A549 (cell line): ENCODE measurements around the gene BCO1. TPM values are rescaled to one million over a fixed set of nuclear protein-coding genes. Genes with fewer than 3 reads are reported as not detected.

Experiments used
- ATAC-seq, 2 experiments: fragments of 200-7000 bp in 1 of 2; fragments of >200 bp in 1 of 2; cut with Nextera tagmentation in 1 of 2; cut with Tn5 transposase in 1 of 2; 3 replicates each; pipeline versions ENCODE4 v1.8.0 to v1.9.1; 2018 to 2020; ENCODE audit warnings: mild to moderate bottlenecking in 1 of 2, moderate library complexity in 1 of 2
- CTCF ChIA-PET: fragments of 300-600 bp; sonication (Branson Sonifier 250); formaldehyde crosslinking; extraction: SDS; loops from one replicate; lab custom pipeline; 2021; ENCODE audit warnings: antibody characterized with exemption, inconsistent platforms; lab: Yijun Ruan, JAX
- POLR2A ChIA-PET: fragments of 350-600 bp; formaldehyde crosslinking; extraction: SDS; loops from one replicate; lab custom pipeline; 2021; ENCODE audit warnings: antibody characterized with exemption, inconsistent platforms; lab: Yijun Ruan, JAX
- DNase-seq, 2 experiments: peaks; one replicate each; pipeline versions ENCODE4 v3.0.0 to v3.0.0-alpha.2; 2011 to 2016; ENCODE audit warnings: low read depth in 1 of 2, low spot score in 1 of 2
- FAIRE-seq: peaks from 2 replicates; lab custom pipeline; 2011; peaks lifted over from hg19 to GRCh38; lab: Jason Lieb, UNC
- H3K27ac ChIP-seq, 2 experiments: fragments of >200 bp; sonication (Bioruptor Twin); formaldehyde crosslinking; 3 replicates each; pipeline ENCODE4 v1.5.1; 2016 to 2017
- H3K4me1 ChIP-seq: fragments of >200 bp; sonication (Bioruptor Twin); formaldehyde crosslinking; 3 replicates; pipeline ENCODE4 v1.6.1; 2016
- H3K4me2 ChIP-seq: fragments of >200 bp; sonication (Bioruptor Twin); formaldehyde crosslinking; 3 replicates; pipeline ENCODE4 v1.6.1; 2016
- H3K4me3 ChIP-seq: fragments of >200 bp; sonication (Bioruptor Twin); formaldehyde crosslinking; 3 replicates; pipeline ENCODE4 v1.5.1; 2016
- H3K9me3 ChIP-seq: fragments of >200 bp; sonication (Bioruptor Twin); formaldehyde crosslinking; 3 replicates; pipeline ENCODE4 v1.6.1; 2016
- CHD4 ChIP-seq: fragments of 200-600 bp; sonication (generic); IDR thresholded peaks from 2 replicates; pipeline ENCODE4 v1.6.1; 2016; ENCODE audit warnings: antibody characterized with exemption, mild to moderate bottlenecking, borderline replicate concordance
- EHMT2 ChIP-seq: fragments of 200-600 bp; sonication (generic); IDR thresholded peaks from 2 replicates; pipeline ENCODE4 v1.6.1; 2016; ENCODE audit warnings: antibody characterized with exemption, low read depth, mild to moderate bottlenecking, moderate library complexity
- FOSB ChIP-seq: fragments of 250-450 bp; sonication (Bioruptor Pico); IDR thresholded peaks from 2 replicates; pipeline ENCODE4 v1.5.0; 2020; ENCODE audit warnings: mild to moderate bottlenecking, moderate library complexity
- FOXS1 ChIP-seq: fragments of 250-450 bp; sonication (Bioruptor Pico); IDR thresholded peaks from 2 replicates; pipeline ENCODE4 v1.5.0; 2020; ENCODE audit warnings: mild to moderate bottlenecking, moderate library complexity
- GATA3 ChIP-seq: IDR thresholded peaks from 2 replicates; pipeline ENCODE4 v1.6.1; 2012; ENCODE audit warnings: borderline replicate concordance
- HDAC2 ChIP-seq: fragments of 200-600 bp; sonication (generic); IDR thresholded peaks from 2 replicates; pipeline ENCODE4 v1.6.1; 2016
- HOXA7 ChIP-seq: fragments of 250-450 bp; sonication (Bioruptor Pico); IDR thresholded peaks from 2 replicates; pipeline ENCODE4 v1.5.0; 2020; ENCODE audit warnings: mild to moderate bottlenecking, moderate library complexity
- KDM5A ChIP-seq: fragments of 200-600 bp; sonication (generic); IDR thresholded peaks from 2 replicates; pipeline ENCODE4 v1.6.1; 2016; ENCODE audit warnings: antibody characterized with exemption, mild to moderate bottlenecking
- MAZ ChIP-seq: fragments of 150-350 bp; IDR thresholded peaks from 2 replicates; pipeline ENCODE4 v1.6.1; 2014; ENCODE audit warnings: antibody characterized with exemption, low read depth, low read length, borderline replicate concordance
- POLR2AphosphoS2 ChIP-seq: conservative IDR thresholded peaks from 2 replicates; pipeline ENCODE4 v1.6.1; 2012; ENCODE audit warnings: low read length, improper control_type of control experiment, inconsistent platforms
- RCOR1 ChIP-seq: fragments of 150-350 bp; IDR thresholded peaks from 2 replicates; pipeline ENCODE4 v1.6.1; 2014; ENCODE audit warnings: antibody characterized with exemption, low read length, low read depth
- RFX5 ChIP-seq: fragments of 450-650 bp; IDR thresholded peaks from 2 replicates; pipeline ENCODE4 v1.7.1; 2014; ENCODE audit warnings: antibody characterized with exemption, mild to moderate bottlenecking, moderate library complexity
- RNF2 ChIP-seq: fragments of 200-600 bp; sonication (generic); IDR thresholded peaks from 2 replicates; pipeline ENCODE4 v1.6.1; 2016; ENCODE audit warnings: low read depth, mild to moderate bottlenecking, antibody characterized with exemption, moderate library complexity, borderline replicate concordance
- SREBF2 ChIP-seq: fragments of 450-650 bp; IDR thresholded peaks from 2 replicates; pipeline ENCODE4 v1.6.1; 2014; ENCODE audit warnings: mild to moderate bottlenecking, moderate library complexity
- ZNF302 ChIP-seq: fragments of 250-450 bp; sonication (Bioruptor Pico); IDR thresholded peaks from 2 replicates; pipeline ENCODE4 v1.9.0; 2021; ENCODE audit warnings: inconsistent platforms, mild to moderate bottlenecking, moderate library complexity
- WGBS: methylation state at CpG from one replicate; pipeline ENCODE4 v1.1.6; 2017; ENCODE audit errors: missing lambda C conversion rate; 5-methylcytosine and 5-hydroxymethylcytosine counted together
- polyA plus RNA-seq, 4 experiments: library from polyadenylated mRNA; depleted of rRNA in 3 of 4; stranded (reverse); fragments of >200 nt; fragmentation: RNase III in 1 of 4; extraction: RNeasy Plus Mini Kit Qiagen cat#74134 plus additional on column Dnase treatment in 1 of 4; gene quantifications; 2 replicates in 3 of 4; 3 replicates in 1 of 4; pipeline ENCODE4 v1.2.3, GENCODE V29; 2011 to 2017
- TF ChIP-seq, protein P1 (sequence below): fragments of >200 bp; sonication (Bioruptor Twin); formaldehyde crosslinking; IDR thresholded peaks from 2 replicates; pipeline ENCODE4 v1.6.1; 2016
- TF ChIP-seq, protein P2 (sequence below): IDR thresholded peaks from 2 replicates; pipeline ENCODE4 v1.6.1; 2012
- TF ChIP-seq, protein P3 (sequence below): fragments of 200-600 bp; sonication (generic); IDR thresholded peaks from 2 replicates; pipeline ENCODE4 v1.6.1; 2016; ENCODE audit warnings: antibody characterized with exemption, mild to moderate bottlenecking, moderate library complexity
- TF ChIP-seq, protein P4 (sequence below): fragments of 250-450 bp; sonication (Bioruptor Pico); IDR thresholded peaks from 2 replicates; pipeline ENCODE4 v1.5.0; 2021; ENCODE audit warnings: mild to moderate bottlenecking, moderate library complexity, borderline replicate concordance

BCO1 gene
- polyA plus RNA-seq, 2 of the 4 experiments (the other 2 are of a cell fraction): 5.0 to 6.2 TPM

DNA sequence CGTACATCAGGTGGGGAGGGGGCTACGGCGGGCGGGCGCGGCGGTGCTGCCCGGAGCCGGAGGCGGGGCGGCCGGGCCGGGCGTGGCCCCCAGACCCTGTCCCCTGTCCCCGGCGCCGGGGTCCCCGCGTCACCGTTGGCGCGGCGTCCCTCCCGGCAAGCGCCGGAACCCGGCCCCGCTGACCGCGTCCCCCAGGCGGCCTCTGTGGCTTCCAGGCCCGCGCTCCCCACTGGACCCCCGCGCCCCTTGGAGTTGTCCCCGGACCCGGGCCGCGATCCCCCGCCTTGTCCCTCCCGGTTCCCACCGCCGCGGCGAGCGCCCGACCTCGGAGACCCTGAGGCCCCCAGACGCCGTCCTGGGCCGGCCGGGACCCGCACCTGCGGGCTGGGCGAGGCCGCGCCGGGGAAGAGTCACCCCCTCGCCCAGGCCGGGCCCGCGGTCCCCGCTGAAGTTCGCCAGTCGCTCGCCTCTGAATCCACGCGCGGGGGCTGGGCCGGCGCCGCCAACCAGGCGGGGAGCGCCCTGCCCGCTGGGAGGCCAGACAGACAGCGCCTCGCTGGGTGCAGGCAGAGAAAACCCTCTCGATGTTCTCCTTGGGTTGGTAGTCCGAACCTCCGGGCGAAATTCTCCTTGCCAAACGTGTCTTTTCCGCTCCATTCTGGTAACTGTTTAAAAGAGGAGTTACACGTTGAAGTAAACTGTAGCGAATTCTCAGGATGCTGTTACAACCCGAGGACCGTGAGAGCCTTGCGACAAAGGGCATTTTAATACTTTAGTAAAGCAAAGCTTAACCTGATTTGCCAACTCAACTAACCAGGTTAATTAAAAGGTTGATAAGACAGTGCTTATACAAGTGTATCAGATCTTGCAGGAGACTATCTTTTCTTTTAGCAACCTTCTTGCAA lies 77.0 kb downstream of the BCO1 start:
- WGBS: 3% methylated on average over 25 of the region's 88 CpGs
- CTCF ChIA-PET: interaction anchor here (1.2 to 1.4 kb wide), 3 partner anchors 54 to 280 kb away, joined by 3 to 5 read pairs (median 4); partner anchors contain the start of gene ATMIN
- Histone ChIP-seq H3K27ac (peak overlapping the region; percentile 83 to 89), H3K4me3 (peak overlapping the region; percentile 76), H3K4me1 (peaks cover 44% of the 10 kb centered on the region), H3K9me3 (no peaks in the 10 kb centered on the region)
- ATAC-seq: peak; percentile 42 to 67
- peak; percentile 25 to 34 for DNase-seq
- no peak for FAIRE-seq
- TF ChIP-seq HOXA7 (no peak), FOSB (no peak), ZNF302 (CRISPR knock-in tag) (no peak), RNF2 (no peak), SREBF2 (no peak), POLR2AphosphoS2 (no peak), EHMT2 (no peak), MAZ (no peak), GATA3 (no peak), HDAC2 (no peak), RCOR1 (no peak), KDM5A (no peak), RFX5 (no peak), FOXS1 (CRISPR knock-in tag) (no peak)
- TF ChIP-seq, protein P1, sequence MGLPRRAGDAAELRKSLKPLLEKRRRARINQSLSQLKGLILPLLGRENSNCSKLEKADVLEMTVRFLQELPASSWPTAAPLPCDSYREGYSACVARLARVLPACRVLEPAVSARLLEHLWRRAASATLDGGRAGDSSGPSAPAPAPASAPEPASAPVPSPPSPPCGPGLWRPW: no peak
- TF ChIP-seq, protein P2, sequence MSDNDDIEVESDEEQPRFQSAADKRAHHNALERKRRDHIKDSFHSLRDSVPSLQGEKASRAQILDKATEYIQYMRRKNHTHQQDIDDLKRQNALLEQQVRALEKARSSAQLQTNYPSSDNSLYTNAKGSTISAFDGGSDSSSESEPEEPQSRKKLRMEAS: no peak
- TF ChIP-seq, protein P3, sequence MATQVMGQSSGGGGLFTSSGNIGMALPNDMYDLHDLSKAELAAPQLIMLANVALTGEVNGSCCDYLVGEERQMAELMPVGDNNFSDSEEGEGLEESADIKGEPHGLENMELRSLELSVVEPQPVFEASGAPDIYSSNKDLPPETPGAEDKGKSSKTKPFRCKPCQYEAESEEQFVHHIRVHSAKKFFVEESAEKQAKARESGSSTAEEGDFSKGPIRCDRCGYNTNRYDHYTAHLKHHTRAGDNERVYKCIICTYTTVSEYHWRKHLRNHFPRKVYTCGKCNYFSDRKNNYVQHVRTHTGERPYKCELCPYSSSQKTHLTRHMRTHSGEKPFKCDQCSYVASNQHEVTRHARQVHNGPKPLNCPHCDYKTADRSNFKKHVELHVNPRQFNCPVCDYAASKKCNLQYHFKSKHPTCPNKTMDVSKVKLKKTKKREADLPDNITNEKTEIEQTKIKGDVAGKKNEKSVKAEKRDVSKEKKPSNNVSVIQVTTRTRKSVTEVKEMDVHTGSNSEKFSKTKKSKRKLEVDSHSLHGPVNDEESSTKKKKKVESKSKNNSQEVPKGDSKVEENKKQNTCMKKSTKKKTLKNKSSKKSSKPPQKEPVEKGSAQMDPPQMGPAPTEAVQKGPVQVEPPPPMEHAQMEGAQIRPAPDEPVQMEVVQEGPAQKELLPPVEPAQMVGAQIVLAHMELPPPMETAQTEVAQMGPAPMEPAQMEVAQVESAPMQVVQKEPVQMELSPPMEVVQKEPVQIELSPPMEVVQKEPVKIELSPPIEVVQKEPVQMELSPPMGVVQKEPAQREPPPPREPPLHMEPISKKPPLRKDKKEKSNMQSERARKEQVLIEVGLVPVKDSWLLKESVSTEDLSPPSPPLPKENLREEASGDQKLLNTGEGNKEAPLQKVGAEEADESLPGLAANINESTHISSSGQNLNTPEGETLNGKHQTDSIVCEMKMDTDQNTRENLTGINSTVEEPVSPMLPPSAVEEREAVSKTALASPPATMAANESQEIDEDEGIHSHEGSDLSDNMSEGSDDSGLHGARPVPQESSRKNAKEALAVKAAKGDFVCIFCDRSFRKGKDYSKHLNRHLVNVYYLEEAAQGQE: no peak
- TF ChIP-seq, all 56 proteins: peak for 0
- POLR2A ChIA-PET: interaction anchor here (0.9 to 1.2 kb wide), 3 partner anchors 17 to 418 kb away, joined by 3 to 6 read pairs (median 4); no protein-coding TSS in a partner anchor
- peak overlapping the region; percentile 94 for H3K4me2 ChIP-seq

DNA sequence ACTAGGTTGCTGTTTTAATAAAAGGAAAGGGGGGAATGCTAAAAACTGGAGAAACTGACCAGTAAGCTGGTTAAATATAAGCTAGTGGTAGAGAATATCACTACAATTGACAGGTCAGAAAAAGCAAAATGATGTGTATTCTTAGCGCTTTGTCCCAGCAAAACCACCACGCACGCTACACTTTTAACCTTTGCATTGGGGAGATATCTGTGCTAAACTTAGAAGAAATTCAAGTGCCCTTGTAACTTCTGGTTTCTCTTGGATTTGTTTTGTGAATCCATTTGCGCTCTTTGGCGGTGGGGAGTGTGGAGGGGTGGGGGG lies 77.6 kb downstream of the BCO1 start:
- ATAC-seq (no peak), DNase-seq (no peak), FAIRE-seq (no peak)
- Histone ChIP-seq H3K4me2 (peak overlapping the region; percentile 94), H3K27ac (peak overlapping the region in 1 of 2 experiments; percentile 89; a peak in 3 of 6 replicates), H3K4me3 (peak overlapping the region; percentile 76), H3K4me1 (peaks cover 44% of the 10 kb centered on the region), H3K9me3 (no peaks in the 10 kb centered on the region)
- TF ChIP-seq RFX5: no peak
- TF ChIP-seq, protein P4, sequence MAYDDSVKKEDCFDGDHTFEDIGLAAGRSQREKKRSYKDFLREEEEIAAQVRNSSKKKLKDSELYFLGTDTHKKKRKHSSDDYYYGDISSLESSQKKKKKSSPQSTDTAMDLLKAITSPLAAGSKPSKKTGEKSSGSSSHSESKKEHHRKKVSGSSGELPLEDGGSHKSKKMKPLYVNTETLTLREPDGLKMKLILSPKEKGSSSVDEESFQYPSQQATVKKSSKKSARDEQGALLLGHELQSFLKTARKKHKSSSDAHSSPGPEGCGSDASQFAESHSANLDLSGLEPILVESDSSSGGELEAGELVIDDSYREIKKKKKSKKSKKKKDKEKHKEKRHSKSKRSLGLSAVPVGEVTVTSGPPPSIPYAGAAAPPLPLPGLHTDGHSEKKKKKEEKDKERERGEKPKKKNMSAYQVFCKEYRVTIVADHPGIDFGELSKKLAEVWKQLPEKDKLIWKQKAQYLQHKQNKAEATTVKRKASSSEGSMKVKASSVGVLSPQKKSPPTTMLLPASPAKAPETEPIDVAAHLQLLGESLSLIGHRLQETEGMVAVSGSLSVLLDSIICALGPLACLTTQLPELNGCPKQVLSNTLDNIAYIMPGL (CRISPR knock-in tag): no peak
- no peak for TF ChIP-seq CHD4
- CTCF ChIA-PET: interaction anchor here (1.2 kb wide), 1 partner anchor 55 kb away, joined by 3 read pairs; no protein-coding TSS in a partner anchor
- POLR2A ChIA-PET: no interaction called here
- WGBS: 88% methylated on average over 5 of the region's 5 CpGs
